Measurements from ENCODE around the gene OR5AN1.
"Not testable (repeated sequence)": the region's sequence is repeated elsewhere in the genome, so short reads cannot be mapped to it uniquely, and the experiment has no call there.

OR5AN1 gene, protein sequence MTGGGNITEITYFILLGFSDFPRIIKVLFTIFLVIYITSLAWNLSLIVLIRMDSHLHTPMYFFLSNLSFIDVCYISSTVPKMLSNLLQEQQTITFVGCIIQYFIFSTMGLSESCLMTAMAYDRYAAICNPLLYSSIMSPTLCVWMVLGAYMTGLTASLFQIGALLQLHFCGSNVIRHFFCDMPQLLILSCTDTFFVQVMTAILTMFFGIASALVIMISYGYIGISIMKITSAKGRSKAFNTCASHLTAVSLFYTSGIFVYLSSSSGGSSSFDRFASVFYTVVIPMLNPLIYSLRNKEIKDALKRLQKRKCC

DNA sequence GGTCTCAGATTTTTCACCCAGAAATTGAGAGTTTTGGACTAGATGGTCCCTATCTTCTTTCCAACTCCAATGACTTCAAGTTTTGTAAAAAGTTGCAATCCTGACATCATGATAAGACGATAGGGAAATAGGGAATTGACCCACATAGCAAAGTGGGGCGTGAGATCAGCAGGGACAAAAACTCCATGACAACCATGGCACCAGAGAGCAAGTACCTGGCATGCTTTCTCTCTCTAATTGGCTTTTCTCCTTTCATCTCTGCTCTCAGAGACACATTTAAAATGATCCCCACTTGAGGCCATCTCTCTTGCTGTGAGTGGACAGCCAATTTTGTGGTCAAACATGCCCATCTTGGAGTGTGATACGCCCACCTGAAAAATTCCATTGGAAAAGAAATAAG is at the start of gene OR5AN1:
Gene OR5AN1, plus strand, starts transcription at position 301 of the 400 bp plus-strand sequence. CDS start 5,564 bp downstream, outside the sequence.
- no peak within 1 kb of the TSS for H3K27ac ChIP-seq (ENCODE audit: low read depth, low read length)
- H3K27me3 ChIP-seq (ENCODE audit: control insufficient read depth, insufficient read depth, low read length): no peaks in the 10 kb centered on the region; the same call in 1 of the 2 replicates
- no peaks in the 10 kb centered on the region for H3K4me1 ChIP-seq (ENCODE audit: control insufficient read depth, insufficient read depth, low read length)
- H3K4me3 ChIP-seq (ENCODE audit: low read depth, low read length): no peak within 1 kb of the TSS
- no peak within 1 kb of the TSS for H3K9ac ChIP-seq (ENCODE audit: low read length)
- peaks cover 11% of the 10 kb centered on the region; the same call in 1 of the 2 replicates for H3K9me3 ChIP-seq (ENCODE audit: control insufficient read depth, insufficient read depth, low read depth, low read length)
- H3K36me3 ChIP-seq (ENCODE audit: control insufficient read depth, insufficient read depth, low read length): no peaks in the 10 kb centered on the region

DNA sequence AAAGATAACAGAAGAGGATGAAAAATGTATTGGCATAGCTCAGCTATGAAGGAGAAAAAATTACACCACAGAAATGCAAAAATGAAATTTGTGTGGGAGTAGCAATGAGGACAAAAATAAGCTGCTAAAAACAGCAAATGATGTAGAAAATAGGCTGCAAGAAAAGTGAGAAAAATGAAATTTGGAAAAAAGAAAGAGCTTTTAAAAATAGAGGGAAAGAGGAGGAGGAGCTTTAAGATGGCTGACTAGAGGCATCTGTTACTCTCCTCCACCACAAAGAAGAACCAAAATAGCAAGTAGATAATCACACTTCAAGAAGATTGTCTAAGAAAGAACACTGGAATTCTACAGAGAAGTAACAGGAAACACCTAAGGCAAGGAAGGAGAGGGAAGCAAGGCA is 23.7 kb upstream of the OR5AN1 start:
- no peak overlapping the region for H3K27ac ChIP-seq (ENCODE audit: low read depth, low read length)
- no peak overlapping the region for H3K4me3 ChIP-seq (ENCODE audit: low read depth, low read length)
- peaks cover 2% of the 10 kb centered on the region; the same call in 1 of the 2 replicates for H3K9me3 ChIP-seq (ENCODE audit: control insufficient read depth, insufficient read depth, low read depth, low read length)

DNA sequence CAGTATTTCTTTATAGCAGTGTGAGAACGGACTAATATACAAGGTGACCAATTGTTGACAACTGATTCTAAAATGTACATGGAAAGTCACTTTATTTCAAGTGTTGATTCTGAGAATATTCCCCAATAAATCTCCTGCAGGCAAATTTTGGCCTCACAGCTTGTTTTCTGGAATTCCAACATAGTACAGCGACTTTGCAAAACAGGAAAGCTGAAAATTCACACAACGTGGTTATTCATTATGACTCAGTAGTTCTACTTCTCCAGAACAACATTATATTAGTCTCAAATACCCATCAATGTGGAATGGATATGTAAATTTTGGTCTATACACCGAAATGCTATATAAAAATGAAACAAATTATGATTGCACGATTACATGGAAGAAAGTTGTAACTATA is 22.5 kb upstream of the OR5AN1 start:
- Histone ChIP-seq H3K4me3 (ENCODE audit: low read depth, low read length) (no peak overlapping the region), H3K9ac (ENCODE audit: low read length) (no peak overlapping the region), H3K27me3 (ENCODE audit: control insufficient read depth, insufficient read depth, low read length) (no peaks in the 10 kb centered on the region), H3K36me3 (ENCODE audit: control insufficient read depth, insufficient read depth, low read length) (no peaks in the 10 kb centered on the region), H3K4me1 (ENCODE audit: control insufficient read depth, insufficient read depth, low read length) (no peaks in the 10 kb centered on the region), H3K9me3 (ENCODE audit: control insufficient read depth, insufficient read depth, low read depth, low read length) (peaks cover 2% of the 10 kb centered on the region; the same call in 1 of the 2 replicates), H3K27ac (ENCODE audit: low read depth, low read length) (no peak overlapping the region)

More for the DNA sequence above, 23.7 kb upstream of the OR5AN1 start:
- H3K4me1 ChIP-seq (ENCODE audit: control insufficient read depth, insufficient read depth, low read length): no peaks in the 10 kb centered on the region
- H3K36me3 ChIP-seq (ENCODE audit: control insufficient read depth, insufficient read depth, low read length): no peaks in the 10 kb centered on the region
- no peaks in the 10 kb centered on the region for H3K27me3 ChIP-seq (ENCODE audit: control insufficient read depth, insufficient read depth, low read length)
- H3K9ac ChIP-seq (ENCODE audit: low read length): no peak overlapping the region

DNA sequence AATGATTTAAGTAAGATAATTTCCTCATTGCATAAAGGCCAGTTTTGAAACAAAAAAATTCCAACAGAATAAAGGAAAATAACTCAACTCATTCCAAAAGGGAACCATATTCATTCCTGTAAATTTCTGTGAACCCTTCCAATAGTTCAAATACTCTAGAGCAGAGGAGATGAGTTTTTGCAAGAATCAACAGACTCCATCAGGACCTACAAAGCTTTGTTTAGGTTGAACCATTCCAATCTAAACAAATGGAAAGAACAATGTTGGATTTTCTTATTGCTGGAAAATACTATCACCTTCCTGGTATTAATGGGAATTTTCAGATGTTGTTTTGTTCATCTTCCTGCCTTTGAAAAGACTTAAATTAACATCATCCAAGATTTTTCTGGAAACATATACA is 21.8 kb upstream of the OR5AN1 start:
- no peak overlapping the region for H3K27ac ChIP-seq (ENCODE audit: low read depth, low read length)
- H3K36me3 ChIP-seq (ENCODE audit: control insufficient read depth, insufficient read depth, low read length): no peaks in the 10 kb centered on the region
- H3K9ac ChIP-seq (ENCODE audit: low read length): no peak overlapping the region
- H3K4me3 ChIP-seq (ENCODE audit: low read depth, low read length): no peak overlapping the region
- H3K27me3 ChIP-seq (ENCODE audit: control insufficient read depth, insufficient read depth, low read length): no peaks in the 10 kb centered on the region
- H3K9me3 ChIP-seq (ENCODE audit: control insufficient read depth, insufficient read depth, low read depth, low read length): peaks cover 2% of the 10 kb centered on the region; the same call in 1 of the 2 replicates
- H3K4me1 ChIP-seq (ENCODE audit: control insufficient read depth, insufficient read depth, low read length): no peaks in the 10 kb centered on the region

DNA sequence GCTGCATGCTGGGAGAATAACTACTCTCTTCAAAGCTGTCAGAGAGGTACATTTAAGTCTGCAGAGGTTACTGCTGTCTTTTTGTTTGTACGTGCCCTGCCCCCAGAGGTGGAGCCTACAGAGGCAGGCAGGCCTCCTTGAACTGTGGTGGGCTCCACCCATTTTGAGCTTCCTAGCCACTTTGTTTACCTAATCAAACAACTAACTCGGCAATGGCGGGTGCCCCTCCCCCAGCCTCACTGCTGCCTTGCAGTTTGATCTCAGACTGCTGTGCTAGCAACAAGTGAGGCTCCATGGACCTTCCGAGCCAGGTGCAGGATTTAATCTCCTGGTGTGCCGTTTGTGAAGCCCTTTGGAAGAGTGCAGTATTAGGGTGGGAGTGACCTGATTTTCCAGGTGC is 9.0 kb upstream of the OR5AN1 start:
- not testable (repeated sequence) for H3K27me3 ChIP-seq (ENCODE audit: control insufficient read depth, insufficient read depth, low read length); H3K36me3 ChIP-seq (ENCODE audit: control insufficient read depth, insufficient read depth, low read length); H3K4me3 ChIP-seq (ENCODE audit: low read depth, low read length); H3K4me1 ChIP-seq (ENCODE audit: control insufficient read depth, insufficient read depth, low read length); H3K27ac ChIP-seq (ENCODE audit: low read depth, low read length); H3K9ac ChIP-seq (ENCODE audit: low read length)
- peaks cover 32% of the 10 kb centered on the region for H3K9me3 ChIP-seq (ENCODE audit: control insufficient read depth, insufficient read depth, low read depth, low read length)

DNA sequence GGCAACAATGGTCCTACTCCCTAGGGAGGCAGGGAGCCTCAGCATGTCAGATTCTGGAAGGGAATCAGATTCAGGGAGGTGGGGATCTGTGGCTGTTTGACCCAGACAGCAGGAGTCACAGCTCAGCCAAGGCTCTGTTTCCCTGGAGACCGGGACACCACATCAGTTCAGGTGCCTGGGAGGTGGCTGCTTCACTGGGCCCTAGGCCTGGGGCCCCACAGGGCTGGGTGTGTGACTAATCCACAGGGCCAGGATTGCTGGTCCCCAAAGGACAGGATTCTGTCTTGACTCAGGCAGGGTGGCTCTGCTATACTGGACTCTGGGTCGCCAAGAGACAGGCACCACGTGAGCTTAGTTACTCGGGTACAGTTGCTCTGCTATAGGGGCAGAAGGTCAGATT is 3.5 kb upstream of the OR5AN1 start:
- Histone ChIP-seq H3K27ac (ENCODE audit: low read depth, low read length) (no peak overlapping the region), H3K9me3 (ENCODE audit: control insufficient read depth, insufficient read depth, low read depth, low read length) (peaks cover 30% of the 10 kb centered on the region), H3K4me3 (ENCODE audit: low read depth, low read length) (no peak overlapping the region), H3K27me3 (ENCODE audit: control insufficient read depth, insufficient read depth, low read length) (no peaks in the 10 kb centered on the region; the same call in 1 of the 2 replicates), H3K4me1 (ENCODE audit: control insufficient read depth, insufficient read depth, low read length) (no peaks in the 10 kb centered on the region), H3K9ac (ENCODE audit: low read length) (no peak overlapping the region), H3K36me3 (ENCODE audit: control insufficient read depth, insufficient read depth, low read length) (no peaks in the 10 kb centered on the region)

DNA sequence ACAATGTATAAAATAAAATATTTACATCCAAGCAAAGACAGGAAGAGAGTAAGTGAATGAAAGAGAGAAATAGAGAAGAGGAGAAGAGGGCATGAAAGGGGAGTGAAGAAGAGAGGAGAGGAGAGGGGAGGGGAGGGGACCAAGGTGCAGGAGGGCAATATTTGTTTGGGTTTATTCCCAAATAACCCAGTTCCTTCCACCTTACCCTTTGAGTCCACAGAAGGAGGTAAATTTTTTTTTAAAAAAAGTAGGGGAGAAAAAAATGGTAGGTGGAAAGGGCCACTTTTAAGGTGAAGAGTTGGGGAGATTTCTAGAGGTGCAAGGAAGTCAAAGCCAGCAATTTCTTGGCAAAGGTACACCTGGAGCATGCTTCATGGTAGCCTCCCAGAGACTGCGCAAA is 2.1 kb upstream of the OR5AN1 start:
- Histone ChIP-seq H3K9me3 (ENCODE audit: control insufficient read depth, insufficient read depth, low read depth, low read length) (peaks cover 17% of the 10 kb centered on the region), H3K27me3 (ENCODE audit: control insufficient read depth, insufficient read depth, low read length) (no peaks in the 10 kb centered on the region; the same call in 1 of the 2 replicates), H3K36me3 (ENCODE audit: control insufficient read depth, insufficient read depth, low read length) (no peaks in the 10 kb centered on the region), H3K9ac (ENCODE audit: low read length) (no peak overlapping the region), H3K4me3 (ENCODE audit: low read depth, low read length) (no peak overlapping the region), H3K27ac (ENCODE audit: low read depth, low read length) (no peak overlapping the region), H3K4me1 (ENCODE audit: control insufficient read depth, insufficient read depth, low read length) (no peaks in the 10 kb centered on the region)

DNA sequence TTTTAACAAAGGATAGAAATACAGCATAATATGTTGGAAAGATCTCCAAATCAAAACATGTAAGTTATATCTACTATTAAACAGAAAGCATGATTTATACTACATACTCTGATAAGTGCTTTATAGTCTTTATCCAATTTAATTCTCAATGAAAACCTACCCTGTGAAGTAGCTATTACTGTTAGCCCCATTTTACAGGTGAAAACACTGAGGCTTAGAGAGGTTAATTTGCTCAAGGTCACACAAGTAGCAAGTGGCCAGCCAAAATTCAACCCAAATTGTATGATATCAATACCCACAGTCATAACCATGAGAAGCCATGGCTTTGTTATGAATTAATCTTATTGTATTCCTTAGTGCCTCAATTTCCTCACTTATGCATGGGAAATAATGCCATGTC is 675 bp upstream of the OR5AN1 start:
- no peaks in the 10 kb centered on the region; the same call in 1 of the 2 replicates for H3K27me3 ChIP-seq (ENCODE audit: control insufficient read depth, insufficient read depth, low read length)
- H3K27ac ChIP-seq (ENCODE audit: low read depth, low read length): no peak overlapping the region
- H3K36me3 ChIP-seq (ENCODE audit: control insufficient read depth, insufficient read depth, low read length): no peaks in the 10 kb centered on the region
- no peak overlapping the region for H3K4me3 ChIP-seq (ENCODE audit: low read depth, low read length)
- H3K9ac ChIP-seq (ENCODE audit: low read length): no peak overlapping the region
- H3K4me1 ChIP-seq (ENCODE audit: control insufficient read depth, insufficient read depth, low read length): no peaks in the 10 kb centered on the region
- peaks cover 11% of the 10 kb centered on the region; the same call in 1 of the 2 replicates for H3K9me3 ChIP-seq (ENCODE audit: control insufficient read depth, insufficient read depth, low read depth, low read length)

DNA sequence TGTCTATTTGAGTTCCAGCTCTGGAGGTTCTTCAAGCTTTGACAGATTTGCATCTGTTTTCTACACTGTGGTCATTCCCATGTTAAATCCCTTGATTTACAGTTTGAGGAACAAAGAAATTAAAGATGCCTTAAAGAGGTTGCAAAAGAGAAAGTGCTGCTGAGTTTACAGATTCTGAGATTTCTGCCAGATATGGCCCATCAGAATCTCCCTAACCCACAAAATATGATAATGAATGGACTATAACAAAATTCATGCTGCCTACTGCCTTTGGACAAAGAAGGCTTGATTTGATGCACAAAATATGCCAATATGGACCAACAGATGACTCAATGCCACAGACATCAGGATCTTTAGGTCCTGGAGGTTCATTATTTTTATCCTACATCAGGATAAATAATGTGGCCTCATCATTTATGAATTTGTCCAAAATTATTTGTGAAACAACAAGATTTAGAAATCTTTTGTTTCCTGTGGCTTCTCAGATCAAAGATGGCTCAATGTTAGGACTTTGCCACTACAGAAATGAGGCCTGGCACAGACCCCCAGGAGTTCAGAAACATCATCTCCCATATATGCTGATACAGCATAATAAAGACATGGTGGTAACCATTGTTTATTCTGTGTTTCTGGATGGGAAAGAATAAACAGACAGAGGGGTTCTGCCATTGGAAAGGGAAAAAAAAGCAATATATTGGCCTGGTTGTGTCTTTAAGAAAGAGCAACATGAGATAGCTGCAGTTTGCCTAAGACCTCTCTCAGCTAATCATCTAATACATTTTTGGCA is 6.7 kb downstream of the OR5AN1 start:
- peaks cover 15% of the 10 kb centered on the region; the same call in 1 of the 2 replicates for H3K9me3 ChIP-seq (ENCODE audit: control insufficient read depth, insufficient read depth, low read depth, low read length)
- H3K27me3 ChIP-seq (ENCODE audit: control insufficient read depth, insufficient read depth, low read length): no peaks in the 10 kb centered on the region
- H3K4me3 ChIP-seq (ENCODE audit: low read depth, low read length): no peak overlapping the region
- no peaks in the 10 kb centered on the region for H3K36me3 ChIP-seq (ENCODE audit: control insufficient read depth, insufficient read depth, low read length)
- no peak overlapping the region for H3K9ac ChIP-seq (ENCODE audit: low read length)
- H3K4me1 ChIP-seq (ENCODE audit: control insufficient read depth, insufficient read depth, low read length): no peaks in the 10 kb centered on the region
- no peak overlapping the region for H3K27ac ChIP-seq (ENCODE audit: low read depth, low read length)

DNA sequence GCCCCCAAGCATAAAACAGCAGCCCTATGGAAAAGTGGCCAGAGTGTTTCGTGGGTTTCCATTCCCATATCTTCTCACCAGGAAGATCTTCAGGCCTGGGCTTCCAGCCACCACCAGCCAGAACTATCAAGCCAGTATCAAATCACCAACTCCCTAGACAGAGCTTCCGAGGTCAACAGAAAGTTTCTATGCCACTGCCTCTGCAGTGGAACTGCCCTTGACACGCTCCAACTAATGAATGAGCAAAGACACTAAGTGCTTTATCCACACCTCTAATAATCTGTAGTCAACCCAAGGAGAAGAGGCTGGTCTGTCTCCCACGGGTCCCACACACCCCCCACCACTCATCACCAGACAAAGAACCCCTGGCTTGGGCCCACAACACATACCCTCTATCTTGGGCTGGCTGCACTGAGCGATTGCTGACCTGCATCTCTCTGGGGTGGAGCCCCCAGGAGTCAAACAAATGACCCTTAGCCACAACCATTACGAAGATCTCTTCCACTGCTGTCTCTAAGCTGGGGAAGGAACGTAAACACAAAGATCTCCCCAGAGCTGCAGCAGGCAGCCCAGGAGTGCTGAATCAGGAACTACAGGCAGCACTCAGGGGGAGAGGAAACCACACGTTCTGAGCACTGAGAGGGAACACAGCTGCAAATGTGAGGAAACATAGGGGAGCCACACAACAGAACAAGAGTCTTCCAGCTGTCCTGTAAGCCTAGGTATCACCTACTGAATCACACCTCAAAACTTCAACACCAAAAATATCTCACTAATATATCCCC is 9.7 kb downstream of the OR5AN1 start:
- Histone ChIP-seq H3K36me3 (ENCODE audit: control insufficient read depth, insufficient read depth, low read length) (no peaks in the 10 kb centered on the region), H3K27ac (ENCODE audit: low read depth, low read length) (no peak overlapping the region), H3K4me3 (ENCODE audit: low read depth, low read length) (no peak overlapping the region), H3K9me3 (ENCODE audit: control insufficient read depth, insufficient read depth, low read depth, low read length) (peaks cover 34% of the 10 kb centered on the region), H3K4me1 (ENCODE audit: control insufficient read depth, insufficient read depth, low read length) (no peaks in the 10 kb centered on the region), H3K9ac (ENCODE audit: low read length) (no peak overlapping the region), H3K27me3 (ENCODE audit: control insufficient read depth, insufficient read depth, low read length) (no peaks in the 10 kb centered on the region)

All from HUES6 (cell line).